OCI-M2 (cell line): Measurements from ENCODE around the gene RPTOR.

Experiments used
- DNase-seq: peaks from one replicate; lab custom pipeline; 2025; ENCODE audit not compliant: unreplicated experiment; lab: John Stamatoyannopoulos, UW

Gene RPTOR

GRCh38 chr17:80921741-80922579, 377.3 kb downstream of the RPTOR start:
- no peak for DNase-seq

- no peak for DNase-seq
Measured at GRCh38 chr17:80922580-80923160, 378.0 kb downstream of the RPTOR start.

- no peak for DNase-seq
Measured at GRCh38 chr17:80923211-80924110, 378.8 kb downstream of the RPTOR start.

GRCh38 chr17:80924111-80924806, 379.6 kb downstream of the RPTOR start:
- no peak for DNase-seq

GRCh38 chr17:80924807-80925610, 380.4 kb downstream of the RPTOR start:
- no peak for DNase-seq

GRCh38 chr17:80925688-80926335, 381.2 kb downstream of the RPTOR start:
- DNase-seq, result no peak

- DNase-seq, result no peak
Measured at GRCh38 chr17:80926591-80927250, 382.1 kb downstream of the RPTOR start.

- no peak for DNase-seq
Measured at GRCh38 chr17:80927791-80928216, 383.2 kb downstream of the RPTOR start.

GRCh38 chr17:80929449-80929848, 384.8 kb downstream of the RPTOR start:
- no peak for DNase-seq

- no peak for DNase-seq
Measured at GRCh38 chr17:80930335-80931279, 386.0 kb downstream of the RPTOR start.

GRCh38 chr17:80931421-80932265, 387.0 kb downstream of the RPTOR start:
- DNase-seq, result no peak

GRCh38 chr17:80935526-80935925, 390.9 kb downstream of the RPTOR start:
- DNase-seq, result no peak

GRCh38 chr17:80936218-80936617, 391.6 kb downstream of the RPTOR start:
- no peak for DNase-seq

- no peak for DNase-seq
Measured at GRCh38 chr17:80936723-80937122, 392.1 kb downstream of the RPTOR start.

- DNase-seq, result no peak
Measured at GRCh38 chr17:80937462-80938381, 393.1 kb downstream of the RPTOR start.

GRCh38 chr17:80938556-80938955, 393.9 kb downstream of the RPTOR start:
- no peak for DNase-seq
